SK-N-DZ (cell line): Measurements from ENCODE around the gene CHI3L1.

Experiments used
- DNase-seq: peaks from one replicate; pipeline ENCODE4 v3.0.0-alpha.2; 2015; ENCODE audit warnings: low spot score

The CHI3L1 gene

GRCh38 chr1:203206129-203206687, 19.7 kb upstream of the CHI3L1 start:
- no peak for DNase-seq

GRCh38 chr1:203204756-203205155, 18.3 kb upstream of the CHI3L1 start:
- DNase-seq, result no peak

- no peak for DNase-seq
These were observed 16.1 kb upstream of the CHI3L1 start for GRCh38 chr1:203202431-203203245.

- no peak for DNase-seq
These were observed 15.2 kb upstream of the CHI3L1 start for GRCh38 chr1:203201516-203202205.

GRCh38 chr1:203200916-203201315, 14.4 kb upstream of the CHI3L1 start:
- DNase-seq, result no peak

- no peak for DNase-seq
These were observed 13.5 kb upstream of the CHI3L1 start for GRCh38 chr1:203199816-203200571.

GRCh38 chr1:203199481-203199815, 12.9 kb upstream of the CHI3L1 start:
- no peak for DNase-seq

- no peak for DNase-seq
These were observed 12.5 kb upstream of the CHI3L1 start for GRCh38 chr1:203199002-203199401.

GRCh38 chr1:203197625-203198024, 11.1 kb upstream of the CHI3L1 start:
- no peak for DNase-seq

GRCh38 chr1:203196371-203196770, 9.9 kb upstream of the CHI3L1 start:
- DNase-seq, result no peak

- no peak for DNase-seq
These were observed 4.4 kb upstream of the CHI3L1 start for GRCh38 chr1:203190949-203191348.

- DNase-seq, result no peak
These were observed 3.4 kb upstream of the CHI3L1 start for GRCh38 chr1:203189951-203190352.

- DNase-seq, result no peak
These were observed 2.3 kb upstream of the CHI3L1 start for GRCh38 chr1:203188686-203189232.

GRCh38 chr1:203187689-203188264, 1.3 kb upstream of the CHI3L1 start:
- no peak for DNase-seq

GRCh38 chr1:203187304-203187685, 791 bp upstream of the CHI3L1 start:
- no peak for DNase-seq

- DNase-seq, result no peak
These were observed 436 bp downstream of the CHI3L1 start for GRCh38 chr1:203186091-203186445.

GRCh38 chr1:203185585-203185984, 919 bp downstream of the CHI3L1 start:
- DNase-seq, result no peak

GRCh38 chr1:203185061-203185461, 1.4 kb downstream of the CHI3L1 start:
- no peak for DNase-seq

GRCh38 chr1:203184467-203184866, 2.0 kb downstream of the CHI3L1 start:
- no peak for DNase-seq

GRCh38 chr1:203183828-203184227, 2.7 kb downstream of the CHI3L1 start:
- DNase-seq, result no peak

- DNase-seq, result no peak
These were observed 4.0 kb downstream of the CHI3L1 start for GRCh38 chr1:203182387-203182953.
